Measurements from ENCODE around the gene NSD1. TPM values are rescaled to one million over a fixed set of nuclear protein-coding genes. Genes with fewer than 3 reads are reported as not detected.
"Not testable (repeated sequence)": the region's sequence is repeated elsewhere in the genome, so short reads cannot be mapped to it uniquely, and the experiment has no call there.

NSD1 gene
- total RNA-seq, 1 experiment from 2014 or later, result 21.9 TPM

DNA sequence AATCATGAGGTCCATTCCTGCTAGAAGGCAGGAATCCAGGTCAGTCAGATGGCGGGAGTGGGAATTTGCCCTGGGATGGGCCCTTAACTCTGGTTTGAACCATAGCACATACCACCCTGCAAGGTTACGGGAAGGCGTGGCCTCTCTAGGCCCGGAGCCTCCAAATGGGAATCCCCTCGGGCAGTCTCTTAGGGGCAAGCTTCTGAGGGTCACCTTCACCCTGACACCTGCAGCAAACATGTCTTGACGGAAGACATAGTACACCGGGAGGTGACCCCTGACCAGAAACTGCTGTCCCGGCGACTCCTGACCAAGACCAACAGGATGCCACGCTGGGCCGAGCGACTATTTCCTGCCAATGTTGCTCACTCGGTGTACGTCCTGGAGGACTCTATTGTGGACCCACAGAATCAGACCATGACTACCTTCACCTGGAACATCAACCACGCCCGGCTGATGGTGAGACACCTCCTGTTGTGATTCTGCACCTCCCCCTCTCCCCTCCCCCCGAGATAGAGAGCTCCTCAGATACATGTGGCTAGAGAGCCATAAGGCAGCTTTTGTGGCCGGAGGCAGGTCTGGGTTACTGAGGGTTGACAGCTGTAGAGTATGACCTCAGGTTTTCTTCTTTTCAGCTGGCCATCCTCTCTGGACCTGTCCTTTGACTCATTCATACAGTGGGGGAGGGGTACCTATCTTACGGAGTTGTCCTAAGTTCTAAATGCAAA is 171.0 kb downstream of the NSD1 start:
- in situ Hi-C loops (cut with HindIII; ENCODE audit: low pct_unique_long_range_greater_than_20kb, low sequenced_read_pairs), result no loop called here
- no peak for DNase-seq (ENCODE audit: low read depth, low spot score)

- in situ Hi-C loops (cut with HindIII; ENCODE audit: low pct_unique_long_range_greater_than_20kb, low sequenced_read_pairs); DNase-seq (ENCODE audit: low read depth, low spot score): not testable (repeated sequence)
Observed at GRCh38 chr5:177306103-177306640, 172.6 kb downstream of the NSD1 start.

DNA sequence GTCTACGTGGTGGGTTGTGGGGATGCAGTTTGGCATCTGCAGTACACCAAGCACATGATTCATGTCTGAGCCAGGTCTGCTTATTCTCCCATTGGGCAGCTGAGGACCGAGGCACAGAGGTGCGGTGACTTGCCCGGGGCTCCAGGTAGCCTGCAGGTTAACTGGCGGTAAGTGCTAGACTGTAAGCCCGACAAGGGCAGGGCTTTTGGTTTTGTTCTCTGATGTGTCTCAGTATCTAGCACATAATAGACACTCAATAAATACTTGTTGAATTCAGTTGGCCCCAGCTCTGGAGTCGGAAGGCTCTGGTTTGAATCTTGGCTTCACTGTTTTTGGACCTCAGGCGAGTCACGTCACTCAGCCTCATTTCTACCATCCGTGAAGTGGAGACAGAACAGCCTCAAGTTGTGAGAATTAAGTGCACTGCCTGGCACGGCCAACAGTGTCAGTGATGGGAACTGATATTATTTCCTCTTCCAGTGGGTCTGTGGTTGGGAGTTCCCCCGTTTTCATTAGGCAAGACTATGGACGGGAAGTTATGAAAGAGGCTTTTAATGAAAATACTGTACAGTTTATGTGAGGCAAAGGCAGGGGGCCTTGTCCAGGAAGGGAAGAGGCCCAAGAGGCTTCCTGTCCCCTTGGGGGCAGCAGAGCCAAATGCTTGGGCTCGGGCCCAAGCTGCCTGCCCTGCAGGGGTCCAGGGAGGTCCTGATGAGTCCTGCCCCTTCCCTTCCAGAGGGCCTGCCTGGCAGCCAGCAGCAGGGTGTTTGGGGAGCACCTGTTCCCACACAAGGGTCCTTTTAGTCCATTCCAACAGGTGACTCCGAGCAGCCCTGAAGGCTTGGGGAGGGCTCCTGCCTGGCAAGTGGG is 173.3 kb downstream of the NSD1 start:
- in situ Hi-C loops (cut with HindIII; ENCODE audit: low pct_unique_long_range_greater_than_20kb, low sequenced_read_pairs), result no loop called here
- peak; percentile 22 for DNase-seq (ENCODE audit: low read depth, low spot score)

- no peak for DNase-seq (ENCODE audit: low read depth, low spot score)
Observed at GRCh38 chr5:177307544-177308363, 174.2 kb downstream of the NSD1 start.

GRCh38 chr5:177308740-177309139 is 175.2 kb downstream of the NSD1 start:
- DNase-seq (ENCODE audit: low read depth, low spot score), result no peak
- in situ Hi-C loops (cut with HindIII; ENCODE audit: low pct_unique_long_range_greater_than_20kb, low sequenced_read_pairs), result no loop called here

More at GRCh38 chr5:177307544-177308363, 174.2 kb downstream of the NSD1 start:
- in situ Hi-C loops (cut with HindIII; ENCODE audit: low pct_unique_long_range_greater_than_20kb, low sequenced_read_pairs), result no loop called here

- peak; percentile 73 for DNase-seq (ENCODE audit: low read depth, low spot score)
- in situ Hi-C loops (cut with HindIII; ENCODE audit: low pct_unique_long_range_greater_than_20kb, low sequenced_read_pairs), result no loop called here
Observed at GRCh38 chr5:177309351-177310191, 176.0 kb downstream of the NSD1 start.

DNA sequence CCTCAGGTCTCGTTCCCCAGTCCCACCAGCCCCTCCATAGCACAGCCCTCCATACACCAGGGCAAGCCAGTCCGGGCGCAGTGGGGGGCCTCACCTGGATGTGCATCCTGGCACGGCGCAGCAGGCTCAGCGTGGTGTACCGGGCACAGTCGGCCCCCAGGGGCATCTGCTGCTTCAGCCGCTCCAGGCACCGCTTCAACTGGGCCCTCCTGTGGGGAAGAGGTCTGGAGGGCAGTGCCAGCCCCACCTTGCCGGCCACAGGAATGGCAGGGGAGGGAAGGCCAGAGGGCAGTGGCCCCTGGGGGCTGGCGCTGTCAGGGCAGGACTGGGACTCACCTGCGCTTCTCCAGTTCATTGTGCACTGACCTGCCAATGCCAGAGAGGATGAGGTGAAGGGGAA is 176.8 kb downstream of the NSD1 start:
- in situ Hi-C loops (cut with HindIII; ENCODE audit: low pct_unique_long_range_greater_than_20kb, low sequenced_read_pairs), result no loop called here
- no peak for DNase-seq (ENCODE audit: low read depth, low spot score)

DNA sequence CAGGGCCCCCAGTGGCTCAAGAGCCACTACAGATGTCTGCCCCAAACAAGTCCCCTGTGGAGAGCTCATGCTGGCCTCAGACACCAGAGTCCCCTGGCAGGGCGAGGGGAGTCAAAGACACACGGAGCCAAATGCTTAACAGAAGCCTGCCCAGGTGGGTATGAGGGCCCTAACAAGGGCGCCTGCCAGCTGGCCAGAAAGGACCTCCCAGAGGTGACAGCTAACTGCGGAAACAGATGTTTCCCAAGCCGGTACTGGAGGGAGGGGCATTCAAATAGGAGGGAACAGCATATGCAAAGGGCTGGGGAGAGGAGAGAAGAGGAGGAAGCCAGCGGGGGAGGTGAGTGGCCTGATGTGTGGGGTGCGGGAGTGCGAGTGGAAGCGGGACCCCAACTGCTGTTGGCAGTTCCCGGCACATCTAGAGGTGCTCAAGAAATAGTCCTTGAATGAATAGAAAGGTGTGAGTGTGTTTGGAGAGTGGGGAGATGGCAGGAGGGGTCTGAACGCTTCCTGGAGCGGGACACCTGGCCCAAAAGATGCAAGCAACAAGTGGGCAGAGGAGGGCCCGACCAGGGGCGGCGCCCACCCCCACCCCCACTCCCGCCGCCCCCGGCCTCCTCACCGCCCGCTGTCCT is 177.3 kb downstream of the NSD1 start:
- DNase-seq (ENCODE audit: low read depth, low spot score), result no peak
- in situ Hi-C loops (cut with HindIII; ENCODE audit: low pct_unique_long_range_greater_than_20kb, low sequenced_read_pairs), result no loop called here

GRCh38 chr5:177311392-177311722 is 177.8 kb downstream of the NSD1 start:
- DNase-seq (ENCODE audit: low read depth, low spot score), result no peak
- in situ Hi-C loops (cut with HindIII; ENCODE audit: low pct_unique_long_range_greater_than_20kb, low sequenced_read_pairs), result no loop called here

- in situ Hi-C loops (cut with HindIII; ENCODE audit: low pct_unique_long_range_greater_than_20kb, low sequenced_read_pairs), result no loop called here
- DNase-seq (ENCODE audit: low read depth, low spot score), result peak; percentile 95
Observed at GRCh38 chr5:177311723-177312648, 178.4 kb downstream of the NSD1 start, which contains the start of gene MXD3. MXD3 (minus strand) TSS chr5:177311898; CDS start chr5:177311830, 68 bp downstream.

- no peak for DNase-seq (ENCODE audit: low read depth, low spot score)
- in situ Hi-C loops (cut with HindIII; ENCODE audit: low pct_unique_long_range_greater_than_20kb, low sequenced_read_pairs), result no loop called here
Observed at GRCh38 chr5:177312649-177313181, 179.1 kb downstream of the NSD1 start.

GRCh38 chr5:177313561-177314259 is 180.1 kb downstream of the NSD1 start:
- no peak for DNase-seq (ENCODE audit: low read depth, low spot score)
- in situ Hi-C loops (cut with HindIII; ENCODE audit: low pct_unique_long_range_greater_than_20kb, low sequenced_read_pairs), result no loop called here

DNA sequence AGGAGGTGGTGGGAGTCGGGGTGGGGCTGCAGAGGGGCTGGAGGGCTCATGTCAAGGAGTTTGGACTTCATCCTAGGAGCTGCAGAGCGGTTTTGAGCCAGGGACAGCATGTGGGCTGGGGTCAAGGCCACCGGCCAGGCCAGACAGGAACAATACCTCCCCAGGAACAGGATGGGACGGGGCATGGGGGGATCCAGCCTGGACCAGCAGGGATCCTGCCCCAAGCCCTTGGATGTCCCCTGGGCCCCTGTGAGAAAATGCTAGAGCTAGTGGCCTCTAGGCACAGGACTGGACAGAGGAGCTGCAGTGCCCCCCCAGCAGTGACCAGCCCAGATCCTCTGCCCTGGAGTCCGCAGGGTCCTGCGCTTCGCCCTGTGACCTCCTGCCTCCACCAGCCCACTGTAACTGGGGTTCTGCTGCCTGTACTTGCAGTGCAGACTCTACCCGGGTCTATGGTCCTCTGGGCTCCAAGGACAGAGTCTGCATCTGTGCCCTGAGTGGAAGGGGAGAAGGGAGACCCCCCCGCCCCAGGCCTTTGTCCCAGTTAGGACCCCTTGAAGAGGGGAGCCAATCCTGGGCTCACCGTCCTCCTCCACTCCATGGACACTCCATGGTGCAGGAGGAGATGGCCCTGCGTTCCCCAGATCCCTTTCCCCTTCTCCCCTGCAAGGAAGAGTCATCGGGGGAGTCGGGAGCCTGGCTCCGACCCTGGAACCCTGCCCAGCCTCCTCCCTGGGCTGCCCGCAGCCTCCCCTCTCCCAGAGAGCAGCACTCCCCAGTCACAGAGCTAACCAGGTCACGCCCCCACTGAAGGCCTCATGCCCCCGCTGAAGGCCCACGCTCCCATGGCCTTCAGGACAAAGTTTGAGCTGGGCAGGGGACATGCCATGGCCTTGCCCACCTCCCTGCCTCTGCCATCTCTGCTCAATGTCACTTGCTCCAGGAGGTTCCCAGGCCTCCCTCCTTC is 181.1 kb downstream of the NSD1 start:
- no peak for DNase-seq (ENCODE audit: low read depth, low spot score)
- in situ Hi-C loops (cut with HindIII; ENCODE audit: low pct_unique_long_range_greater_than_20kb, low sequenced_read_pairs), result no loop called here

- no peak for DNase-seq (ENCODE audit: low read depth, low spot score)
- in situ Hi-C loops (cut with HindIII; ENCODE audit: low pct_unique_long_range_greater_than_20kb, low sequenced_read_pairs), result no loop called here
Observed at GRCh38 chr5:177315411-177315810, 181.8 kb downstream of the NSD1 start.
